Liver (tissue), 9 donors: Measurements from ENCODE around the gene SMYD4. TPM values are rescaled to one million over a fixed set of nuclear protein-coding genes. Genes with fewer than 3 reads are reported as not detected.
"Not testable (repeated sequence)": the region's sequence is repeated elsewhere in the genome, so short reads cannot be mapped to it uniquely, and the experiment has no call there.

ENCODE experiments used
- DNase-seq: peaks from one replicate; pipeline ENCODE4 v3.0.0-alpha.2; 2017; ENCODE audit warnings: low spot score
- H3K27ac ChIP-seq, 2 donors: one replicate each; pipeline ENCODE4 v1.7.0; 2013; ENCODE audit warnings: inconsistent platforms in 2 of 2, low read length in 2 of 2, control low read depth in 1 of 2, low read depth in 1 of 2, mild to moderate bottlenecking in 1 of 2
- H3K27me3 ChIP-seq, 4 donors: one replicate each; pipeline versions ENCODE4 v1.6.1 to v1.7.0; 2013; ENCODE audit warnings: low read length in 3 of 4, inconsistent platforms in 1 of 4, mild to moderate bottlenecking in 1 of 4, moderate library complexity in 1 of 4; ENCODE audit not compliant: control insufficient read depth in 4 of 4, insufficient read depth in 4 of 4
- H3K36me3 ChIP-seq, 4 donors: one replicate each; pipeline versions ENCODE4 v1.6.1 to v1.7.0; 2013; ENCODE audit warnings: low read length in 3 of 4, mild to moderate bottlenecking in 3 of 4, low read depth in 1 of 4, moderate library complexity in 1 of 4; ENCODE audit not compliant: control insufficient read depth in 4 of 4, insufficient read depth in 3 of 4
- H3K4me1 ChIP-seq, 4 donors: one replicate each; pipeline versions ENCODE4 v1.6.1 to v1.7.0; 2013; ENCODE audit warnings: low read length in 3 of 4, mild to moderate bottlenecking in 3 of 4, moderate library complexity in 1 of 4; ENCODE audit not compliant: control insufficient read depth in 4 of 4, insufficient read depth in 4 of 4
- H3K4me3 ChIP-seq, 3 donors: one replicate each; pipeline versions ENCODE4 v1.6.1 to v1.7.0; 2013; ENCODE audit warnings: low read length in 3 of 3, control low read depth in 1 of 3, low read depth in 1 of 3, mild to moderate bottlenecking in 1 of 3
- H3K9ac ChIP-seq, 2 donors: one replicate each; pipeline ENCODE4 v1.7.0; 2013; ENCODE audit warnings: low read length in 2 of 2, mild to moderate bottlenecking in 2 of 2, moderate library complexity in 2 of 2, control low read depth in 1 of 2, low read depth in 1 of 2
- H3K9me3 ChIP-seq, 4 donors: one replicate each; pipeline versions ENCODE4 v1.6.1 to v1.7.0; 2013; ENCODE audit warnings: low read length in 3 of 4; ENCODE audit not compliant: control insufficient read depth in 4 of 4
- ATF3 ChIP-seq: IDR thresholded peaks from 2 replicates; pipeline ENCODE4 v1.6.1; 2016; ENCODE audit warnings: antibody characterized with exemption
- CTCF ChIP-seq: fragments of 150-350 bp; IDR thresholded peaks from 2 replicates; pipeline ENCODE4 v1.5.1; 2017; ENCODE audit warnings: improper control_type of control experiment, low read depth, low read length; ENCODE audit not compliant: missing input control
- EGR1 ChIP-seq, 2 donors: IDR thresholded peaks; 2 replicates each; pipeline ENCODE4 v1.6.1; 2016 to 2018; ENCODE audit warnings: antibody characterized with exemption in 2 of 2, low read depth in 2 of 2
- FOXA1 ChIP-seq: IDR thresholded peaks from 2 replicates; pipeline ENCODE4 v1.6.1; 2016; ENCODE audit warnings: antibody characterized with exemption
- FOXA2 ChIP-seq: IDR thresholded peaks from 2 replicates; pipeline ENCODE4 v1.6.1; 2016; ENCODE audit warnings: antibody characterized with exemption
- GABPA ChIP-seq, 2 donors: IDR thresholded peaks in 1 of 2; conservative IDR thresholded peaks in 1 of 2; 2 replicates each; pipeline ENCODE4 v1.6.1; 2016; ENCODE audit warnings: antibody characterized with exemption in 2 of 2, mild to moderate bottlenecking in 1 of 2, moderate library complexity in 1 of 2
- HNF4A ChIP-seq, 2 donors: conservative IDR thresholded peaks; 2 replicates each; pipeline ENCODE4 v1.6.1; 2016; ENCODE audit warnings: antibody characterized with exemption in 2 of 2, mild to moderate bottlenecking in 2 of 2
- HNF4G ChIP-seq: IDR thresholded peaks from 2 replicates; pipeline ENCODE4 v1.6.1; 2016; ENCODE audit warnings: antibody characterized with exemption
- JUND ChIP-seq, 2 donors: IDR thresholded peaks; 2 replicates each; pipeline ENCODE4 v1.6.1; 2016; ENCODE audit warnings: antibody characterized with exemption in 2 of 2
- MAX ChIP-seq: IDR thresholded peaks from 2 replicates; pipeline ENCODE4 v1.6.1; 2016; ENCODE audit warnings: antibody characterized with exemption
- NR2F2 ChIP-seq: IDR thresholded peaks from 2 replicates; pipeline ENCODE4 v1.6.1; 2016; ENCODE audit warnings: antibody characterized with exemption
- RAD21 ChIP-seq, 2 donors: IDR thresholded peaks; 2 replicates each; pipeline ENCODE4 v1.6.1; 2016; ENCODE audit warnings: antibody characterized with exemption in 2 of 2, mild to moderate bottlenecking in 2 of 2
- RXRA ChIP-seq, 2 donors: IDR thresholded peaks; 2 replicates each; pipeline ENCODE4 v1.6.1; 2017 to 2018; ENCODE audit warnings: antibody characterized with exemption in 2 of 2, mild to moderate bottlenecking in 1 of 2
- SP1 ChIP-seq: IDR thresholded peaks from 2 replicates; pipeline ENCODE4 v1.6.1; 2018; ENCODE audit warnings: antibody characterized with exemption, mild to moderate bottlenecking
- TAF1 ChIP-seq: conservative IDR thresholded peaks from 2 replicates; pipeline ENCODE4 v1.6.1; 2016; ENCODE audit warnings: antibody characterized with exemption, mild to moderate bottlenecking
- YY1 ChIP-seq: IDR thresholded peaks from 2 replicates; pipeline ENCODE4 v1.6.1; 2016; ENCODE audit warnings: antibody characterized with exemption, mild to moderate bottlenecking
- ZBTB33 ChIP-seq: IDR thresholded peaks from 2 replicates; pipeline ENCODE4 v1.6.1; 2016; ENCODE audit warnings: antibody characterized with exemption
- WGBS: extraction: QIAGEN DNeasy Blood & Tissue Kit; methylation state at CpG from one replicate; pipeline ENCODE4 v1.1.7; 2013; 5-methylcytosine and 5-hydroxymethylcytosine counted together
- polyA plus RNA-seq, 2 donors: library from polyadenylated mRNA; stranded (reverse) in 1 of 2; unstranded in 1 of 2; fragments of 200-250 nt in 1 of 2; fragments of >200 nt in 1 of 2; fragmentation: Nextera tagmentation in 1 of 2; extraction: Ambion mirVana in 1 of 2; gene quantifications; one replicate each; pipeline versions ENCODE4 v1.2.1 to v1.2.3, GENCODE V29; 2013 to 2015
- total RNA-seq, 2 donors: library from RNA; depleted of rRNA; stranded (reverse); fragments of >200 nt; gene quantifications; one replicate each; pipeline ENCODE4 v1.2.3, GENCODE V29; 2014
- TF ChIP-seq, protein P1 (sequence below): IDR thresholded peaks from 2 replicates; pipeline ENCODE4 v1.6.1; 2016; ENCODE audit warnings: antibody characterized with exemption, mild to moderate bottlenecking
- donor health status: healthy.
- donor health status: healthy.
- donor health status: healthy.
- donor health status: healthy.
- donor health status: healthy.

The SMYD4 gene
- total and polyA plus RNA-seq, 4 donors = 2.2 to 9.5 (median 5.2) TPM

GRCh38 chr17:1809815-1810214, 19.9 kb downstream of the SMYD4 start:
- not testable (repeated sequence) for H3K27me3 ChIP-seq, DNase-seq, H3K9ac ChIP-seq, H3K36me3 ChIP-seq, H3K4me3 ChIP-seq, H3K9me3 ChIP-seq
- peaks cover 0 to 28% (median 19%) of the 10 kb centered on the region in 4 donors for H3K4me1 ChIP-seq
- WGBS = 96% methylated on average over 8 of the region's 8 CpGs
- peak overlapping the region; percentile 20 to 64 for H3K27ac ChIP-seq

- peaks cover 0 to 28% (median 19%) of the 10 kb centered on the region in 4 donors for H3K4me1 ChIP-seq
- H3K9ac ChIP-seq = no peak overlapping the region
- TF ChIP-seq SP1 = peak; percentile 71
- no peak for TF ChIP-seq RAD21 (IDR thresholded peaks at IDR 0.05)
- TF ChIP-seq CTCF = no peak
- no peak for TF ChIP-seq FOXA1
- TF ChIP-seq ATF3 = no peak
- no peak for TF ChIP-seq GABPA (IDR thresholded peaks at IDR 0.05 in 1 of 2, conservative IDR thresholded peaks at IDR 0.05 in 1 of 2)
- no peak for TF ChIP-seq EGR1 (IDR thresholded peaks at IDR 0.05; ENCODE audit: low read depth in 2 of 2)
- TF ChIP-seq JUND (IDR thresholded peaks at IDR 0.05) = no peak
- TF ChIP-seq FOXA2 = no peak
- TF ChIP-seq TAF1 = no peak
- TF ChIP-seq HNF4A (conservative IDR thresholded peaks at IDR 0.05) = peak; percentile 83 to 85
- TF ChIP-seq, protein P1, sequence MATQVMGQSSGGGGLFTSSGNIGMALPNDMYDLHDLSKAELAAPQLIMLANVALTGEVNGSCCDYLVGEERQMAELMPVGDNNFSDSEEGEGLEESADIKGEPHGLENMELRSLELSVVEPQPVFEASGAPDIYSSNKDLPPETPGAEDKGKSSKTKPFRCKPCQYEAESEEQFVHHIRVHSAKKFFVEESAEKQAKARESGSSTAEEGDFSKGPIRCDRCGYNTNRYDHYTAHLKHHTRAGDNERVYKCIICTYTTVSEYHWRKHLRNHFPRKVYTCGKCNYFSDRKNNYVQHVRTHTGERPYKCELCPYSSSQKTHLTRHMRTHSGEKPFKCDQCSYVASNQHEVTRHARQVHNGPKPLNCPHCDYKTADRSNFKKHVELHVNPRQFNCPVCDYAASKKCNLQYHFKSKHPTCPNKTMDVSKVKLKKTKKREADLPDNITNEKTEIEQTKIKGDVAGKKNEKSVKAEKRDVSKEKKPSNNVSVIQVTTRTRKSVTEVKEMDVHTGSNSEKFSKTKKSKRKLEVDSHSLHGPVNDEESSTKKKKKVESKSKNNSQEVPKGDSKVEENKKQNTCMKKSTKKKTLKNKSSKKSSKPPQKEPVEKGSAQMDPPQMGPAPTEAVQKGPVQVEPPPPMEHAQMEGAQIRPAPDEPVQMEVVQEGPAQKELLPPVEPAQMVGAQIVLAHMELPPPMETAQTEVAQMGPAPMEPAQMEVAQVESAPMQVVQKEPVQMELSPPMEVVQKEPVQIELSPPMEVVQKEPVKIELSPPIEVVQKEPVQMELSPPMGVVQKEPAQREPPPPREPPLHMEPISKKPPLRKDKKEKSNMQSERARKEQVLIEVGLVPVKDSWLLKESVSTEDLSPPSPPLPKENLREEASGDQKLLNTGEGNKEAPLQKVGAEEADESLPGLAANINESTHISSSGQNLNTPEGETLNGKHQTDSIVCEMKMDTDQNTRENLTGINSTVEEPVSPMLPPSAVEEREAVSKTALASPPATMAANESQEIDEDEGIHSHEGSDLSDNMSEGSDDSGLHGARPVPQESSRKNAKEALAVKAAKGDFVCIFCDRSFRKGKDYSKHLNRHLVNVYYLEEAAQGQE = no peak
- TF ChIP-seq ZBTB33 = no peak
- no peak for TF ChIP-seq YY1
- peak; percentile 36 for TF ChIP-seq HNF4G
- no peak for TF ChIP-seq NR2F2
- no peak for TF ChIP-seq MAX
- peak; percentile 10 to 28 for TF ChIP-seq RXRA (IDR thresholded peaks at IDR 0.05)
- peaks cover 0 to 3% (median 1%) of the 10 kb centered on the region in 4 donors for H3K36me3 ChIP-seq
- H3K27ac ChIP-seq = peak overlapping the region; percentile 42 to 67
- 29% methylated on average over 2 of the region's 2 CpGs for WGBS
- no peaks in the 10 kb centered on the region for H3K27me3 ChIP-seq
- no peak for DNase-seq
- H3K4me3 ChIP-seq = no peak overlapping the region
- no peaks in the 10 kb centered on the region for H3K9me3 ChIP-seq
Observed at GRCh38 chr17:1808644-1809043, 21.1 kb downstream of the SMYD4 start.
